Stimulated activated CD4-positive, alpha-beta T cell treated with anti-CD3 and anti-CD28 coated beads, Interleukin-12 subunit alpha, Interleukin-12 subunit beta, amount 100 ng/mL, for 4 hours (primary cell): ENCODE measurements around the gene ITPR1.
A peak's percentile ranks its signal among the peaks of the same experiment; 100 is the strongest.

ENCODE experiments used
- DNase-seq: peaks from one replicate; pipeline ENCODE4 v3.0.0-alpha.2; 2020

ITPR1 gene

DNA sequence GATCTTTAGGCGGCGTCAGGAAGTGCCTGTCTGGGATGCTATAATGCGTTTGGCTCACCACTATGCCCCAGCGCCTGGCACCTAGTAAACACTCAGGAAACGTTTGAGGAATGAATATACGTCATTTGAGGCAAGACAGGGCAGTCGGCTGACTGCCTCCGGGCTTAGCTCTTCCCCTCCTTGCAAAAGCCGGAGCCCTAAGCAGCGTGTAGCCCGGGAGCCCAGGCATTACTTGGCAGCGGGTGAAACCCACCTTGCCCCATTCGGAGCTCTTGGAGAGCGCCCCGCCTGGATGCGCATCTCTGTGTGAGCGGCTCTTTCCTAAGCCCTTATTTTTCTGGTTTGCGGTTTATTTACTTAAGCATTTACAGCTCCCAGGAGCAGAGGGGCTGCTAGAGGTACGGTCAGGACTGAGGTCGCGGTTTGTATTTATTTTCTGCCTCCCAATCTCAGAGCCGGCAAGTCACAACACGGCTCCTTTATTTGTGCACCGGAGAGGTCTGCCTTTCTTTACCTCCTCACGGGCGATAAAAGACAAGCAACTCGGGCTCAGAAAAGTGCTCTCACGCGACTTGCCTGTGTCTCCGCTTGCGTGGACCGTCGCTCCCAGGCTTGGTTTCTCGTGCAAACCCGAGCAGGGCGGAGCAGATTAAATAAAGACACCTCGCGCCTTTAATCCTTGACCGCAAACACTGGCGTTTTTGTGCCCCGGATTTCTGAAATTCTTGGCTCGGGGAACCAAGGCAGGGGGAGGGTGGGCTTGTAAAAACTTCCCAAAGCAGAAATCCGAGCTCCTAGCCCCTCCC, 737 bp upstream of the ITPR1 start:
- DNase-seq: peak; percentile 37

DNA sequence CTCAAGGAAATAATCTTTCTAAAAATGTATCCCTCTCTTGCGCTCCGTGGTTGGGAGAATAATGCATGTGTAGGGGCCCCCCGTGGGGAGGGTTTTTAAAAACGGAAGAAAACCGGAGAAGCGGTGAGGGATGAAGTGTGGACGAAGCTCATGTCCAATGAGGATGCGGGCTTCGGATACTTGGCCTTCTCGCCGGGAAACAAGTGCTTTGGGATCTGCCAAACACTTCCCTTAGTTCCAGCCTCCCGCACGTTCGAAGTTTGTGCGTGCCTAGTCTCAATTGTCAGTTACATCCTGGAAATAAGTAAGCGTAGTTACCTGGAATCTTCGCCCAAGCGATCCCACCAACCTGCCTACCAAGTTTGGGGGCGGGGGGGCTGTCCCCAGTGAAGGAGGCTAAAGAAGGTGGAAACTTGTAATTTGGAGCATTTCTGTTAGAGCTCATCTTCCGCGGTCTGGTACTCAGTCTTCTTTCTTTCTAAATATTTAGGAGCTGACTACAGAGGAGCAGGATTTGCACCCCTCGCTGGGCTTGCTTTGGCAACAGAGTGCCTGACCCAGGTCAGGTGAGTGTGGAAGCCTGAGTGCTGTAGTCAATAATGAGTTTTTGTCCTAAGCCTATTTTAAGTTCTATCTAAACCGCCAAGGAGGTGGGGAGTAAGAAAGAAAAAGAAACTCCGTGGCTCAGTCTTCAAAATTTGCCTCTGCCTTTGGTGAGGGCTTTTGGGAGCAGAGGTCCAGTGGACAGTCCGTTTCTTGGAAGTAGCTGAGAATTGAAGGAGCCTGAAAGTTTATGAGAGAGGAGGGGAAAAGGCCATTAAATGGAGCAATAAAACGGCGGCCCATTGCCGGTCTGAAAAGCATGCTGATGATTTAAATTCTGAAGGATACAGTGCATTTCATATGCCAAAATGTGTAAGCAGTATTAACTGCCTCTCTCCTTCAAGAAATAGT, 1.1 kb downstream of the ITPR1 start:
- no peak for DNase-seq

DNA sequence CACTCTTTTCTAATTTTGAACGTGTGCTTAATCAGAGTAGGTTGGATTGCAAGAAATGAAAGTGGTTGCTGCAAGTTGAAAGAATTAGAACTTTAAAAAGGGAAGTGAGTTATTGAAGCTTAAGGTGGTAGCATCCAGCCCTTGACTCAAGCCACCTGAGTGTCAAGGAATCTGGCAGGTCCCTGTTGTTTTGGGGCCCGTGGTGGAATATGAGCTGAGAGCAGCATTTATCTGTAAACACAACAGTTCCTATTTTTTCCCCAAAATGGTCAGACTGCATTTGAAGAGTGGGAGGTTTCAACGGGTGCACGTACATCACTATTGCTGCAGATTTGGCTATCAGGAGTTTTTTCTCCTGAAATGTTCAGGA, 1.7 kb downstream of the ITPR1 start:
- DNase-seq: no peak

DNA sequence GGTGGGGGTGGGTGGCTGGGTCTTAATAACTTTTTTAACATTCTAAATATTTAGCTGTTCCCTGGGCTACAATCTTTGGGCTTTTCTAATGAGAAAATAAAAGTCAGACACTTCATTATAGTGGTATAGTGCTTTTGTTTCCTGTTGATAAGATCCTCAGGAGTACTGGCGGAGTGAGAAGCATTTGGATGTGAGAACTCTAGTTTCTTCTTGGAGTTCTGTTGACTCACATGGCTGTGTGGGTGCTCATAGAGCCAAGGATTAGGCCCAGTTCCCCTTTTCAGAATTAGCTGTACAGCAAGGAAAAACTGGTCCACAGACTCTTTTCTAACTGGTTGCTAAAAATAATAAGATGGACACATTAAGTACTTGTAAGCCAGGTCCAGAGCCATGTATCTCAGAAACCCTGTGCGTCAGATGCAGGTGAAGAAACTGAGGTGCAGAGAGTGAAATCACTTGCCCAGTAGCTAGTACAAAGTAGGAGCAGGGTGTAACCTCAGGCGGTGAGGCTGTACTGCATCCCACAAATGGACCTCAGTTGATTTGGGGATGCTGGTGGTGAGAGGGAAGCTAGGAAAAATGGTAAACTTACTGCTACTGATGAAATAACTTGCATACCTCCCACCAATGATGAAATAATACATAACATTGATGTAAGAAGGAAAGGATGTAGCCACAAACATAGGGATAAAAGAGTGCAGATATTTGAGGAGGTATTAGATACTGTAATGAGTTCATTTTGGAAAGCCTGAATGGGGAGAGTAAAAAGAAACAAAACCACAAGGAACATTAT, 2.3 kb downstream of the ITPR1 start:
- DNase-seq: no peak

DNA sequence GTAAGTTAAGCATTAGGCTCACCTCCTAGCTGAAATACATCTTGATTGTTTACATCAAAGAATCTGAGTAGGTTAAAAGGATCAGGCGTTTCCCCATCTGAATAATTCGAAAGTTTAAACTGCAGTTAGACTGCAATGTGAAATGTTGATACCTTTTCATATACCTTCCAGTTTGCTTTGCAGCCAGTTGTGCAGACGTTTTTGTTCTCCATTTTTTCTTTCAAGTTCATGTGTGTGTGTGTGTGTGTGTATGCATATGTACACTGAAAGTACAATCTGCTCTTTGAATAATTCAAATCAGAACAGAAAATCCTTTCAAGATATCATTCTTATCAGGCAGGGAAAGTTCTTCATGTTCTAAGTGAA, 2.9 kb downstream of the ITPR1 start:
- DNase-seq: no peak

DNA sequence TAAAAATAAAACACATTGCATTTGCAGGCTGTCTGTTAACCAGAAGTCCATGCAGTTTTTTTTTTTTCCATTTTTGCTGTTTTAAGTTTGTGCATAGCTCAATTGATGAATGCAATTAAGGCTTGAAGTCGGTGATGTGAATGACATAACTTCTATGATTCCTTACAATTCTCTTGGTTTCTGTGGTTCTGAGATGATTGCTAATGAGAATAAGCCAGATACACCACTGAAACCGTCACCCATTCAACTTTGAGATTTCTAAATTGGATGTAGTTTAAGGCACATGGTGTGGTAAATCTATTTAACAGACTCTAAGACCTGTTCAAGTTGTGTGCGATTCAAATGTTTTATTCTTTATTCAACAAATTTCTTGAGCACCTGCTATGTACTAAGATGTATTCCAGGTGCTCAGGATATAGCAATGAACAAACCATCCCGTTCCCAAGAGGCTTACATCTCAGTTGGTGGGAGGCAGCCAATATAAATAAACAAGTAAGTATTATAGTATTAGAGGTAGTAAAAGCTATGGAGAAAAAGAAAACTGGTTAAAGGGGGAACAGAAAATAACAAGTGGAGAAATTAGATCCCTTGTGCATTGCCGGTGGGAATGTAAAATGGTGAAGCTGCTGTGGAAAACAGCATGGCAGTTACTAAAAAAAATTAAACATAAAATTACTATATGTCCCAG, 4.0 kb downstream of the ITPR1 start:
- no peak for DNase-seq

DNA sequence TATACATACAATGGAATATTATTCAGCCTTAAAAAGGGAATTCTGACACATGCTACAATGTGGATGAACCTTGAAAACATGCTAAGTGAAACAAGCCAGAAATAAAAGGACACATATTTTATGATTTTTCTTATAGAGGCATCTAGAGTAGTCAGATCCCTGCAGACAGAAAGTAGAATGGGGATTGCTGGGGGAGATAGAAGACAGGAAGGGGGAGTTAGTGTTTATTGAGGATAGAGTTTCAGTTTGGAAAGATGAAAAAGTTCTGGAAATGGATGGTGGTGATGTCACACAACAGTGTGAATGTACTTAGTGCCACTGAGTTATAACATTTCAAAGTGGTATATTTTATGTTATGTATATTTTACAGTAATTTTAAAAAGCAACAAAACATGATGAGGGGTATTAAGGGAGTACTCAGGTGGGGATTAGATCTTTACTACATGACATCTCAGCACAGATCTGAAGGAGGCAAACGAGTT, 4.7 kb downstream of the ITPR1 start:
- no peak for DNase-seq

DNA sequence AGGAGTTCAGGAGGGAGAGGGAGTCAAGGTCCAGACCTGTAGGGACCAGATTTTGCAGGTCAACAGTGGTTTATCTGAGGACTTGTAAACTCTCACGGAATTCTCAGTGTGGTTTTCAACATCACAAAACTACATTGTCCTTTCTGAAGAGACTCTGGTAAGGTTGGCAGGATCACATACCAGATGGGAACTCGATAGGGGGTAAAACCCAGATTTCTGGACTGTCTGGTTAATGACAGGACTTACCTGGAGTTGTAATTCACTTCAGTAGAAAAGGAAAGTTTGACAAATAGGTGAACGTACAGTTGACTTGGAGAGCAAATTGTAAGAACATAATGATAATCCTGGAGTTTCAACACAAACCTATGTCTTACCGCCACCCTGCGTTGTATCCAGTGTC, 5.3 kb downstream of the ITPR1 start:
- no peak for DNase-seq

DNA sequence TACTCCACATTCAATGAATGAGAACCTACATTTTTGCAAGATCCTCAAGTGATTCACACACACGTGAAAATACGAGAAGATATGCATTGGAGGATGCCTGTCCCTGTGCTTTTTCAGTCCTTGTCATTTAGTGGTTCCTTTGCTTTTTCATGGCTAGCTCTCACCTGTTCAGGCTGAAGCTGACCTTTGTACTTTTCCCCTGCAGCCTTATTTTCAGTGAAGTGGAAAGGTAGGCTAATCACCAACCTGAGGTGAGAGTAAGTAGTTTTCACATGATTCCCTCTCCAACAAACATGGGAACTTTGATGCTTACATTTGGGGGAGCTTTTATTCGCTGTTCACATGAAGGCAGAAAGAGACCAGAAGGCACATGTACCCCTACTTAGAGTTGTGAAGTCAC, 8.3 kb downstream of the ITPR1 start:
- DNase-seq: no peak

DNA sequence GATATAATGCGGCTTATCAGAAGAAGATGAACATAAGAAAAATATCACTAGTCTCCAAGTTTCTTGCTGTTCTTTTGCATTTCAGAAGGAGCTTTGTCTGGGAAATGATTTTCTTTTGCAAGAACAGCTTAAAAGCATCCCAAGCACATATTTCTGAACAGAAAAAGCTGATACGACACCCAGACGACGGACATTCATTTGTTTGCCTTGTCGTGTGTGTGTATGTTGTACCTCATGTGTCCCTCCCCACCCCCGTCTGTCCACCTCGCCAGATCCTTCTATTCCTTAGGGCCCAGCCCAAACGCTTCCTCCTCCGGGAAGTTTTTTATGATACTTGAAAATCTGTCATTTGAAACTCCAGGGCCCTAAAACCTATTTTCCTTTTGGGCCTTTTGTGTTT, 8.8 kb downstream of the ITPR1 start:
- no peak for DNase-seq

DNA sequence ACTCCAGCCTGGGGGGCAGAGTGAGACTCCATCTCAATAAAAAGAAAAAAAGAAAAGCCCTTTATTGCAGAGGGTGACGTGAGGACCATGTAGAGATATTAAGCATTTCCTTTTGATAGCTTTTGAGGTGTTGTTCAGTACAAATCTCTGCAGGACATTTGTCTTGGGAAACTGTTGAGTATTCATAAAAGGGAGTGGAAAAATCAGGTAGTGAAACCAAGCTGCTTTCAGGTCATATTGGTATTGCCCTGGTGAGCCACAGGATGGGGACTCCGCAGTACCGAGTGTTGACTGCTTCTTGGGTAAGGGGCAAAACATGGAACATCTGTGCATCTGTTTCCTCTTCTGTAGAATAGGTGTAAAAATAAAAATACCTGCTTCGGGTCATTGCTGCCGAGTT, 9.9 kb downstream of the ITPR1 start:
- DNase-seq: no peak

DNA sequence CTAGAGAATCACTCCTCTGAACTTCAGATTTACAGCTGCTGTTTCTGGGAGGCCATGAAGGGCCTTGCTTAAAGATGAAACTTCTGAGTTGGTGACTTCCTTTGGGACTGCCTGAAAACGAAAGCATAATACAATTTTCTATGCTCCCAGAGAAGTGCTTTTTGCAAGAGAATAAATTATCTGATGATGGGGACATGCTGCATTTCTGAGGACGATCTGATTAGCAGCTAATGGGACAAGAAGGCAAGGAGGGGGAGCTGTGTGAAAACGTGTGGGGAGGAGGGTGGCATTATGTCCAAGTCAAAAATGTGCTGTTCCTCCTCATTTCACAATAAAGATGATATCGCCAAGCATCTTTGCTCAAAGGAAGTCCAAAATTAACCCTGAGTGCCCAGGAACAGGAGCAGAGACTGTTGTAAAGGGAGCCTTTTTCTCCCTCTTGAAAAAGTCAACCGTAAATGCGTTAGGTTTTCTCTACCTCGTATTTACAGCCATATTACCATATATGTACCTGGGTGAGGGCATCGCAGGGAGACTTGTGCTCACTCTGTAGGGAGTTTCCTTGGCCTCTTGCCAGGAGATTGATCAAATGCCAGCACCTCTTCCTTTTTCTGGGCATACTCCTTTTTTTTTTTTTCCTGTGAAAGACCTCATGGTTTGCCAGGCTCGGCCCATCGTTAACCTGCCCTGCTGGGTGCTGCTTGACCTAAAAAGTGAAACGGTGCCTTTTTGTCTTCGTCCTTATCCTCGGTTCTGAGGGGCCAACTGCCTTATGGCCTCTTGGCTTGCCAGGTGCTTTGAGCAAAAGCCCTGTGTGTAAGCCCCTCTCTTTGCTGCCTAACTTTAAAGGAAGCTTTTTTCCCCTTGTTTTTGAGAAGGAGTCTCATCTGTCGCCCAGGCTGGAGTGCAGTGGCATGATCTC, 11.5 kb downstream of the ITPR1 start:
- DNase-seq: no peak

DNA sequence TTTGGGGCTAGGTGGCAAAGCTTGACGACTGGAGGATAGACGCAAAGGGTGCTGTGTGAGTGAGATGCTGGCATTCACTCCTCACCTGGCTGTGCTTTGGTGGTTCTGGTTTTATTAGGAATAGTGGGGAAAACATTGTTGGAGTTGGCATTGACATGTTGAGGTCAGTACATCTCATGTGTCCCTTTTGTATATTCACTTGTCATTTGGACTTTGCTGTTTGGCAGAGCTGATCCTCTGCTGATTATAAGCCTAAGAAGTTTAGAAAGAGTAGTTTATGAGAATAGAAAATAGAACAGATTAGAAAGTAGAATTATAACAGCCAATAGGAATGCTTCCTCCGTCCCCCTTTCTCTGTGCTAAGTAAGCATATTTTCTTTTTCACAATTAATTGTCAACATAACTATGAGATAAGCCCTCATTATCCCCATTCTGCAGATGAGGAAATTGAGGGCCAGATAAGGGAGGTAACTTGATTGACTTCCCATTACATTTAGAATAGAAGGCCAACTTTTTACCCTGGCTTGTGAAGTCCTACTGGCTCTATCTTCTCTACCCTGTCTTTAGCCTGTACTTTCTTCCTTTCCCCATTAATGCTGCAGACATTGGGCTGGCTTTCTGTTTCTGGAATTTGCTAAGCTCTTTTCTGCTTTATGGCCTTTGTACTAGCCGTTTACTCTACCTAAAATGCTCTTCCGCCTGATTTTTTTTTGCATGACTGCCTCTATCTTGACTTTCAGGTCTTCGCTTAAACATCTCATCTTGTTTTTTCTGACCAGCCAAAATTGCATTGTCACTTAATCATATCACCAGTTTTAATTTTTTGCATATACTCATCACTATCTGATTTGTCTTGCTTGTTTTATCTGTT, 12.8 kb downstream of the ITPR1 start:
- DNase-seq: no peak

DNA sequence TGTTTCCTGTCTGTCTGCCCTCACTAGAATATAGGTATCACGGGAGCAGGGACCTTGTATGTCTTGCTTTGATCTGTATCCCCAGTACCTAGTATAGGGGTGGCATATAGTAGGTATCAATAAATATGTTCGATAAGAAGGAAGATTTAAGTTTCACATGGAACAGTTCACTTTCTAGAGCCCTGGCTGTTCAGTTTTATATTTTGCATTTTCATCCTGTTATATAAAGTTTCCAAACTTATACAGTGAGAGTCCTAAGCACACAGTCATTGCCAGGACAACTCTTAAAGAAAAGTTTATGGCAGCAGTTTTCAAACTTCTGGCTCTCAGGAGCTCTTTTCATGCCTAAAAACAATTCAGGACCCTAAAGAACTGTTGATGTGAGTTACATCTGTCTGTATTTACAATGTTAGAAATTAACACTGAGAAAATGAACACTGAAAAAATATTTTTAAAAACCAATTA, 13.4 kb downstream of the ITPR1 start:
- DNase-seq: no peak

DNA sequence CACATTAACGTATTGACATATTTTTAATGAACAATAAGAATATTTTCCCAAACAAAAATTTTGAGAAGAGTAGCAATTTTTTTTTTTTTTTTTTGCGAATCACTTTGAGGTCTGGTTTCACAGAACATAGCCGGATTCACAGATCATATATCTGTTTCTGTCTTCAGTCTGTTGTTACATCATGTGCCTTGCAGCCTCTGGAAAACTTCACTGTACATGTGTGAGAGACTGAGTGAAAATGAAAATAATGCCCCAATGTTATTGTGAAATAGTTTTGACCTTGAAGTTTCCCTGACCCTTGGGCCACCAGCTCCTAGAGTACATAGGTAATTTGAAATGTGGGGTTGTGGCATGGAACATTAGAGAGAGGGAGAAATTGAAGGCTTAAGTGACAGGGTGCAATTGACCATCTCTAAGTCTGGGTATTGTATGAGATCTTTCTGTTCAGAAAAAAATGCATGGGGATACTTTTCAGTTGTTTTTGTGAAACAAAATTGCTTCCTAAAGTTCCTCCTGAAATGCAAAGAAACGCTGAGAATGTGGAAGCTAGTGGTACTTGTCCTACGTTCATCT, 14.0 kb downstream of the ITPR1 start:
- no peak for DNase-seq

DNA sequence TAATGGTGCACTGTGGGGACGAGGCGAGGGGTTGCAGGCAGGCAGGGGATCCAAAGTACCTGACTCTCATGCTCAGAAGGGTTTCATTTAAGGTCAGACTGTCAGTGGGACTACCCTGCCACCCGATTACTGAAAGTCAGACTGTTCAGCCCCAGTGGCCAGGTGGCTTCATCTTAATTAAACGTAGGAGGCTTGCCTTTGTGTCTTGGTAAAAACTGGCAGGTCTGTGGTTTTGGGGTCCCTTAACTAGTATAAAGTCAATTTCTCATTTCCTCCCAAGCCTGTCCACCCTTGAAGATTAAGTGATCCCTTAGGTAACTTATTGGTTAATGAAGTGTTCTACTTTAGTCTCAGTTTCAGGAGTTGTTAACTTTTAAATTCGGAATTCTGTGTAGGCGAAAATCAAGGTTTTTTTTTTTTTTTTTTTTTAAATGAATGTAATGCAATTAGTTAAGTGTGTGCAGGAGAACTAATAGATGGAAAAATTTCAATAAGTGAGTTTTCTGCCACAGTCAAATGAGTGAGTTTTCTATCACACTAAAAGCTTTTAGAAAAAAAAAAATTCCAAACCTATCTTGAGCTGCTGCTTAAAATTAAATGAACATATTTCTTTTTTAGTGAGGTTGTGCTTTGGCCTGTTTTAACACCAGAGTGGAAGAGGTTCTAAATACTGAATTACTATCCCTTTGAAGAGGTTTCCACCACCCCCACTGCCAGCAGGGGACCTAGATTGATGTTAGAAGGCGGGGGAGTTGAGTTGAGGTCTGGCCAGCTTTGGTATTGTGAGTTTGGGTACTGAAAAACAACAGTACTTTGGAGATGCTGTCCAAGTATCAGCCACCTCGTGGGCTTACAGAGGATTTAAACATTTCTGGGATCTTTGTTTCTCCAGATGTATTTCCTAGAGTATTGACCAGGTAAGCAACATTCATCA, 15.2 kb downstream of the ITPR1 start:
- DNase-seq: no peak

DNA sequence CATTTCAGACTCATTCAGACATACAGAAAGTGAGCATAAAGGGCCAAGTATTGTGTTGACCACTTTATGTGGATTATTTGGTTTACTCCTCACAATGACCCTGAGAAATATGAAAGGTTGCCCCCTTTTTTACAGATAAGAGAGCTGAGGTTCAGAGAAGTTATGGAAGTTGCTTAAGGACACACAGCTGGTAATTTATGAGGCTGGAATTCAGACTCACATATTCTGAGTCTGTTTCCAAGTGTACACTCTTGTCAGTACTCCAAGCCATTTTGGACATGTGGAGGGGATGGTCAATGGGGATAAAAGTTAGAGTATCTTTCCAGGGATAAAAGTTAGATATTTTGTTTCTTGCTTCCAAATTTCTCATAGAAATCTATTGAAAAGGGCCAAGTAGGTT, 15.9 kb downstream of the ITPR1 start:
- no peak for DNase-seq

DNA sequence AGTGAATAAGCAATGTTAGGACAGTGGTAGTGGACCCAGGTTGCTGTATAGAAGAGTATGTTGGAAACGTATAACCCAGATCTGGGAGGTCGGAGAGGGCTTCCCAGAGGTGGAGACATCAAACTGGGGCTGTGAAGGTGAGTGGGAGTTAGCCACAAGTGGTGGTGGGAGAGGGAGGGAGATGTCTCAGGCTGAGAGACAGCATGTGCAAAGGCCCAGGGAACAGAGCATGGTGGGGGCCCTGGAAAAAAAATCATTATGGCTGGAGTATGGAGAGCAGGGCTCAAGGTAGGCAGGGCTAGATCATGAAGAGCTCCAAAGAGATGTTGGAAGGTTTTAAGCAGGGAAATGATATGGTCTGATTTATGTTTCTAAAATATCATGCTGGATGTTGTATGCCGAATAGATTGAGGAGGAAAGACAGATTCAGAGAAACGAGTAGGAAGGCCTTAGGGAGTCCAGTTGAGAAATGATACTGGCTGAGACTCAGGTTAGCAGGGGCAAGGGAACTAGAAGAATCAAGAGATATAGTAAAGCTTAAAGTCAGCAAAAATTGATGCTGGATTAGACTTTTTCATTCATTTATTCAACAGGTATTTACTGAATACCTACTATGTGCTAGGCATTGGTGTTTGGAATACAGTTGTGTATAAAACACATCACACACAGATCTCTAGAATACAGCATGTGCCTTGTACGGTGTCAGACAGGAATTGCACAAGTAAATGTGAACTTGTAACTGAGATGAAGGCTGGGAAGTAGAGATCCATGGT, 17.0 kb downstream of the ITPR1 start:
- no peak for DNase-seq
